H1 (cell line): ENCODE results near the gene WASF1. TPM values are rescaled to one million over a fixed set of nuclear protein-coding genes. Genes with fewer than 3 reads are reported as not detected.

ENCODE experiments used
- ATF2 ChIP-seq: IDR thresholded peaks from 2 replicates; pipeline ENCODE4 v1.6.1; 2012; ENCODE audit warnings: low read length, inconsistent platforms
- POLR2A ChIP-seq, 2 experiments: IDR thresholded peaks; 1 replicate in 1 of 2; 2 replicates in 1 of 2; pipeline ENCODE4 v1.6.1; 2011; ENCODE audit warnings: low read depth in 2 of 2, low read length in 2 of 2, mild to moderate bottlenecking in 2 of 2; ENCODE audit errors: control extremely low read depth in 1 of 2
- RFX5 ChIP-seq: IDR thresholded peaks from 2 replicates; pipeline ENCODE4 v1.6.1; 2011; ENCODE audit warnings: low read depth, low read length, improper control_type of control experiment, borderline replicate concordance
- polyA plus RNA-seq, 7 experiments: library from polyadenylated mRNA; depleted of rRNA in 3 of 7; stranded (reverse) in 5 of 7; unstranded in 2 of 7; fragments of >200 nt in 5 of 7; fragments of 200-250 nt in 2 of 7; gene quantifications; 1 replicate in 5 of 7; 2 replicates in 1 of 7; 4 replicates in 1 of 7; pipeline versions ENCODE4 v1.2.1 to v1.2.3, GENCODE V29; 2011 to 2013; ENCODE audit warnings: missing spikeins in 2 of 7, mixed read lengths in 2 of 7
- total RNA-seq: library from RNA; stranded (reverse); fragmentation: NEBNext Ultra II Directional; extraction: Animal tissue kit (Norgen Biotek cat#: 25700); gene quantifications from 2 replicates; pipeline ENCODE4 v1.2.1, GENCODE V29; 2021

WASF1 gene
- total and polyA plus RNA-seq, 2 of the 8 experiments (the other 6 are each of a cell fraction or from before 2014, with no cell fraction given) = 37.6 to 39.9 TPM

GRCh38 chr6:110147870-110148269 is 31.6 kb downstream of the WASF1 start (continued):
- TF ChIP-seq POLR2A (IDR thresholded peaks at IDR 0.05; ENCODE audit: control extremely low read depth in 1 of 2, low read depth in 2 of 2, low read length in 2 of 2) (no peak), RFX5 (no peak), ATF2 (no peak)
